Measurements from ENCODE around the gene INKA2.
A peak's percentile ranks its signal among the peaks of the same experiment; 100 is the strongest.

GRCh38 chr1:111769517-111770146, 30.4 kb upstream of the INKA2 start:
- TF ChIP-seq CTCF (conservative IDR thresholded peaks at IDR 0.05 in 1 of 2, IDR thresholded peaks at IDR 0.05 in 1 of 2; ENCODE audit: low read depth in 1 of 2, low read length in 2 of 2) (peak; percentile 80 to 82), EZH2 (IDR thresholded peaks at IDR 0.05; ENCODE audit: low read length, missing control alignments) (no peak)

Data from fibroblast of lung (primary cell).